HG03565 (cell line): Measurements from ENCODE around the gene CSGALNACT2.
"Not testable (repeated sequence)": the region's sequence is repeated elsewhere in the genome, so short reads cannot be mapped to it uniquely, and the experiment has no call there.

Source experiments
- ATAC-seq: cut with Tn5 transposase; IDR thresholded peaks from one replicate; pipeline ENCODE4 v1.9.1; 2021; ENCODE audit warnings: mild to moderate bottlenecking, moderate library complexity; ENCODE audit not compliant: unreplicated experiment

The CSGALNACT2 gene

DNA sequence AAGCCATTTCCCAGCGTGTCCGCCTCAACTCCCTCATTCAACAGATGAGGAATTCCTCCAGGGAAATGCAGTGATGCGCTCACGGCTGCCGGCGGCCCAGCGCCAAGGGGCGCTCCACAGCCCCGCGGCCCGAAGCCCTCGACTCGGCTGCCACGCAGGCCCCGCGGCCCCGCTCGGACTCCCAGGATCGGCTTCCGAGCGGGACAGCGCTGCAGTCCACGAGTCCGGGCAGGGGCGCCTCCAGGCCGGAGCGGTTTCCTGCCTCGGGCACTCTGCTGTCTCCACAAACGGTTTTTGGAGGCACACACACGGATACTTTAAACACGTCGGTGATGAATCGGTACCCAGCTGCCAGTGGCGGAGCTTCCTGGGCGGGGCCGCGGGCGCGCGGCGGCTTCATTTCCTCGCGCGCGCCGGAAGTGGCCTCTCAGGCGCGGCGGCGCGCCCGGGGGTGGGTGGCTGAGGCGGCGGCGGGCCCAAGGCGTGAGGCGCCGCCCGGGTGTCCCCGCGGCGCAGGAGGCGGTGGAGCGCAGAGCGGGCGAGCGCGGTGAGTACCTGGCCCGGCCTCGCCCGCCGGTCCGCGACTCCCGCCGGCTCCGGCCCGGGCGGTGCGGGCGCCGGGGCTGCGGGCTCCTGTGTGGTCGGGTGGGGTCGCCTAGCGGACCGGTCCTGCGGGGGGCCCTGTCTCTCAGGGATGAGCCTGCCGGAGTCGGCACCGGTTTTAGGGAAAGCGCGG, at the start of gene CSGALNACT2:
TSS of gene CSGALNACT2 (plus strand) at position 425 of the 736 bp plus-strand sequence. CDS start 16,705 bp downstream, outside the sequence.
- peak; percentile 55 for ATAC-seq

- ATAC-seq = no peak
Observed at GRCh38 chr10:43089519-43089918, 48.7 kb upstream of the CSGALNACT2 start.

GRCh38 chr10:43090188-43090587, 48.1 kb upstream of the CSGALNACT2 start:
- no peak for ATAC-seq

GRCh38 chr10:43090664-43091063, 47.6 kb upstream of the CSGALNACT2 start:
- no peak for ATAC-seq

GRCh38 chr10:43091846-43092245, 46.4 kb upstream of the CSGALNACT2 start:
- ATAC-seq = no peak

- no peak for ATAC-seq
Observed at GRCh38 chr10:43093423-43094076, 44.7 kb upstream of the CSGALNACT2 start.

DNA sequence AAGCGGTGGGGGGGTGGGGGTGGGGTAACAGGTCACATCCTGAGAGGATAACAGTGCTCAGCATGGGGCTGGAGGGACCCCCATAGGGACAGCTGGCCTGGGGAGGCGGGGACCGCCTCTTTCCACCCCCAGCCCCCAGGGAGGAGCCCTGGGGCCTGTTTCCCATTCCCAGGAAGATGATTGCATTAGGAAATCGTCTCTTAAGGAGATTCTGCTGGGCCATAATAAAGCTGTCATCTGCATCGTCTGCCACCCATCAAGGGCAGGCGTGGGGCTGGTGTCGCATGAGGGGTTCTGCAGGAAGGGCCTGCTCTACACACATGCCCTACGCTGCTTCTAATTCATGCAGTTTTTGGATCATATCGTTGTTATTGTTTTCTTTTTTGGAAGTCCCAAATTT, 44.2 kb upstream of the CSGALNACT2 start:
- no peak for ATAC-seq

DNA sequence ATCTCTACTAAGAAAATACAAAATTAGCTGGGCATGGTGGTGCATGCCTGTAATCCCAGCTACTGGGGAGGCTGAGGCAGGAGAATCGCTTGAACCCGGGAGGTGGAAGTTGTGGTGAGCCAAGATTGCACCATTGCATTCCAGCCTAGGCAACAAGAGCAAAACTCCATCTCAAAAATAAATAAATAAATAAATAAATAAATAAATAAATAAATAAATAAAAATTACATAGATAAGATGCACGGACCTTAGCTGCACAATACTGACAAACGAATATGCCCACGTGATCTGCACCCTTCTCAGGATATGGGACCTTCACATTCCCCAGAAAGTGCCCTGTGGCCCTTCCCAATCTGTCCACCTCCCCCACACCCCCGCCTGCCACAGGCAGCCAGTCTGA, 38.9 kb upstream of the CSGALNACT2 start:
- not testable (repeated sequence) for ATAC-seq

DNA sequence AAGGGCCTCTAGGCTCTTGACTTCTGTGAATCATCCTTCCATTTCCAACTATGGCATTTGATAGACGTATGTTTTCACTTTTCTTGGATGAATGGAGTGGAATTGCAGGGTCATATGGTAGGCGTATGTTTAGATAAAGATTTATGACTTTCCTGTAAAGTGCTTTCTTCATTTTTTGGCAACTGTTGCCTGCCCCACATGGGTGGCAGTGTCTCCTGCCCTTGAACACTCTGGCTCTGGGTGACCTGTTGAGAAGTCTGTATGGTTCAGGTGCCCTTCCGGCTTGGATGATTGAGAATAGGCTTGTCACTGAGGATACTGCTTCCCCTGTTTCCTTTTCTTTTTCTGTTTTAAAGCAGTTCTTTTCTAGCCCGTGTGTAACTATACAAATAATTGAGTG, 38.3 kb upstream of the CSGALNACT2 start:
- no peak for ATAC-seq

DNA sequence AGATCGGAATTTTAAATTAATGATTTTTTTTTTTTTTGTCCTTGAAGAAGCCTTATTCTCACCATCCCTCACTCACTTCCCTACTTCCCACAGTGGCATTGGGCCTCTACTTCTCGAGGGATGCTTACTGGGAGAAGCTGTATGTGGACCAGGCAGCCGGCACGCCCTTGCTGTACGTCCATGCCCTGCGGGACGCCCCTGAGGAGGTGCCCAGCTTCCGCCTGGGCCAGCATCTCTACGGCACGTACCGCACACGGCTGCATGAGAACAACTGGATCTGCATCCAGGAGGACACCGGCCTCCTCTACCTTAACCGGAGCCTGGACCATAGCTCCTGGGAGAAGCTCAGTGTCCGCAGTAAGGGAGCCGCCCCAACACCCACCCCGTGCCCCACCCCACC, 37.9 kb upstream of the CSGALNACT2 start:
- no peak for ATAC-seq

- no peak for ATAC-seq
Observed at GRCh38 chr10:43102063-43102828, 36.0 kb upstream of the CSGALNACT2 start.

DNA sequence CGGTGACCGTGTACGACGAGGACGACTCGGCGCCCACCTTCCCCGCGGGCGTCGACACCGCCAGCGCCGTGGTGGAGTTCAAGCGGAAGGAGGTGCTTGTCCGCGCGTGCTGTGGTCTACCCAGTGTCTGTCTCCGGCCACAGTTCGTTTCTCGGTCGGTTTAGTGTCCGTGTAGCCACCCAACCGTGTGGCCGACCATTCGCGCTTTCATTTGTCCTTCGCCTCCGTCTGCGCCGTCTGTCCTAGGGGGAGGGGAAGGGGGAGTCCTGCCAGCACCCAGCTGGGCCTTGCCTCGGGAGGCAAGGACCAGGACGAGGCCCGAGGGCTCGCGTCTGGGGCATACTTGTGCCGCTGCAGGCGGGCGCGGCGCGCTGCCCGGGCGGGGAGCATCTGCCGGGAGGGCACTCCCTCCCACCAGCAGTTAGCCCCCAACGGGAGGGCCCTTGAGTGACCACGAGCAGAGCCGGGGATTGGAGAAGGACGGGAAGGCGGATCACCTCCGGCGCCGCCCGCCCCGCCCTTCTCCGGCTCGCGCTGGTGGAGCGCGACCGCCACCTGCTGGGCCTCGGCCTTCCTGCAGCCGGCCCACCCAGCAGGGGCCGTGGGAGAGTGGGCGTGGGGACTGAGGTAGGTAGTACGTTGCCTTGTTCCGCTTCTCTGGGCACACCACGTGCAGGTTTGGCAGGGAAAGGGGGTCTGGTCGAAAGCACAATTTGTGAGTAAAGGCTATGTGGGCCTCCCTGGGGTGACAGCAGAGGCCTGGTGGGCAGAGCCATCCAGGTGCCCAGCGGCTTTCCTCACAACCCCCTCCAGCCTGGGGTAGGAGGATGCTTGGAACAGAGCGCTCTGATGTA, 32.9 kb upstream of the CSGALNACT2 start:
- ATAC-seq = peak; percentile 77

DNA sequence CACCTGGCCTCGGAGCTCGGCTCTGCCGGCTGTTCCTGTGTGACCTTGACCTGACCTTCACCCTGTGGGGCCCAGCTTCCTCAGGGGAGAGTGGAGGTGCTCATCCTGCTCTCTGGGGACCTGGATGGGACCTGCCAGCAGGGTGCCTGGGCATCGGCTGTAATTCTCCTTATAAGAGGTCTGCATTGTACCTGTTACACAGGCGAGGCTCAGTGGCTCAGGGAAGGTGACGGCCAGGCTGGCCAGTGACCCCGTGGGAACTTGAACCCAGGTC, 32.4 kb upstream of the CSGALNACT2 start:
- no peak for ATAC-seq

GRCh38 chr10:43106256-43107091, 31.8 kb upstream of the CSGALNACT2 start:
- ATAC-seq = no peak

DNA sequence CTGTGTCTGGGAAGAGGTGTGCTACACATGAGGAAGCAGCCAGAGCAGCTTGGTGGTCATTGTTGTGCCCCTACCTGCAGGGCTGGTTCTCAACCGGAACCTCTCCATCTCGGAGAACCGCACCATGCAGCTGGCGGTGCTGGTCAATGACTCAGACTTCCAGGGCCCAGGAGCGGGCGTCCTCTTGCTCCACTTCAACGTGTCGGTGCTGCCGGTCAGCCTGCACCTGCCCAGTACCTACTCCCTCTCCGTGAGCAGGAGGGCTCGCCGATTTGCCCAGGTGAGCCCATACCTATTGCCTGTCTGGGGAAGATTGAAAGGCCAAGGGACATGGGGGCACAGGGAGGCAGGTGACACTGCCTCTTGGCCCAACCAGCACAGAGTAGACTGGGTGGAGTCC, 29.3 kb upstream of the CSGALNACT2 start:
- no peak for ATAC-seq

- ATAC-seq = no peak
Observed at GRCh38 chr10:43109671-43110249, 28.5 kb upstream of the CSGALNACT2 start.

DNA sequence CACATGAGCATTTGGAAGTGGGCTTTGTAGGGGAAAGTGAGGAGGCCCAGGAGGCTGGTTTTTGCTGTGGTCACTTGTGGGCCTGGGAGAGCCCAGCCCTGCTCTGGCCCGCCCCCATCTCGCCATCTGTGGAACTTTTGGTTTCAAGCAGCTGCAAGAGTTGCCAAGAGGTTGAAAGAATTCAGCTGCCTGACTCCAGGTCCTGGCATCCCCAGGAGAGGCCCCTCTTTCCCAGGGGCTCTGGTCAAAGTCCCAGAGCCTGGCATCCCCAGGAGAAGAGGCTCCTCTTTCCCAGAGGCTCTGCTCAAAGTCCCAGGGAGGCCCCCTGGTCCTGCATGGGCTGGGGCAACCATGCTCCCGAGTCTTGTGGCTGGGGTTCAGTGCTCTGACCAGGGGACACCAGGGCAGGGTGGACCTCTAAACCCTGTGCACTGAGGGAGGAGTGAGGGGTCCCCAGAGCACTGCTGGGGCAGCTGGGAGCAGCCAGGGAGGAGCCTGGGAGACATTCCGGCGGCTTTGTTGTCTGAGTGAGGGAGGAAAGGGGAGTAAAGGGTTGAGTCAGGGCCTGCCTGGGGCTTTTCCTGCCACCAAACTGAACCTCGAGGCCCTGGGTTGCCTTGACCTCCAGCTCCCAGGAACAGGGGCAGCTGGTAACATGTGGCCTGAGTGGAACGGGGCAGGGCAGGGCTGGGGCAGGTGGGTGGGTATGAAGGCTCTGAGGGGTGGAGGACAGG, 27.7 kb upstream of the CSGALNACT2 start:
- peak; percentile 43 for ATAC-seq

DNA sequence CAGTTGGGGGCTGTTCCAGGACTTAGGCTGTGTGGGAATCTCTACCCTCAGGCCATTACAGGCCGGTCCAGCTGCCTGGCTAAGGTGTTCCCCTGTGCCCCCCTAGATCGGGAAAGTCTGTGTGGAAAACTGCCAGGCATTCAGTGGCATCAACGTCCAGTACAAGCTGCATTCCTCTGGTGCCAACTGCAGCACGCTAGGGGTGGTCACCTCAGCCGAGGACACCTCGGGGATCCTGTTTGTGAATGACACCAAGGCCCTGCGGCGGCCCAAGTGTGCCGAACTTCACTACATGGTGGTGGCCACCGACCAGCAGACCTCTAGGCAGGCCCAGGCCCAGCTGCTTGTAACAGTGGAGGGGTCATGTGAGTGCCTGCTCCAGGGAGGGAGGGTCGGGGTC, 27.1 kb upstream of the CSGALNACT2 start:
- no peak for ATAC-seq

DNA sequence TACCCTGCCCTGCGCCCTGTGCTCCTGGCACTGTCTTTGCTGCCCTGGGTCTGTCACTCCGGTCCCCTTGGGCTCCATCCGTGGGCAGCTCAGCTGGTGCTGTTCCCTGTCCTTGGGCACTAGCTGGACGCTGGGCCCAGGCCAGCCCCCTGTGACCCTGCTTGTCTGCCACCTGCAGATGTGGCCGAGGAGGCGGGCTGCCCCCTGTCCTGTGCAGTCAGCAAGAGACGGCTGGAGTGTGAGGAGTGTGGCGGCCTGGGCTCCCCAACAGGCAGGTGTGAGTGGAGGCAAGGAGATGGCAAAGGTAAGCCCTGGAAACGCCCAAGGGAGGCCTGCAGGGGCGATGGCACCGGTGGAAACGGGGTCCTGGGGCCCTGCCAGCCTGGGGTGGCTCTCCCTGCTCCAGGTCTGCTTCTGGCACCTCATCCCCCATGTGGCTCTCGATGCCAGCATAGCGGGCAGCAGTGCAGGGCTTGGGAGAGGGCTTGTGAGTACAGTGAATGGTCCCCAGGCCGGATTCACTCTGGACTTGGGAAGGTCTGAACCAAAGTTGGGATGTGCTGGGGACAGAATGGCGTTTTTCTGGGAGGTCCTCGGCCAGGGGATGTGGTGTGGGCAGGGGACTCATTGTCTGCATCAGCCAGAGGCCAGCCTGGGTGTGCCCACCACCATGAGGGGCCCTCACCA, 26.2 kb upstream of the CSGALNACT2 start:
- no peak for ATAC-seq
